ENCODE results near the gene TMPRSS4.

DNA sequence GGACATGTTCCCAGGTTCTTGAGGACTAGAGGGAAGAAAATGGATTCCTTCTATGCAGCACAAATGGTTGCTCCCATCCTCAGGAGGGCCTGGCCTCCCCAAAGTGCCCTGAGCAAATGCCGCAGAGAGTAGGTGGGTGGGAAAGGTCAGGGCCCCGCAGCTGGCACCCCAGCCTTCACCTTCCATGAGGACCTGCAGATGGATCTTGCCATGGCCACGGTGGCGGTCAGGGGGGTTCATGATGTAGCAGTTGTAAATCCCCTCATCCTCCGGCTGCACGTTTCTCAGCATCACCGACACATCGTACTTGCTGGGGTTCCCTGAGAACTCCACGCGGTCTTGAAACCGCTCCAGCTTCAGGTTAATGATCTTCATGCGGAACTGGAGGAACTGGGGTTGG lies 91.0 kb downstream of the TMPRSS4 start:
- TF ChIP-seq POLR2A (IDR thresholded peaks at IDR 0.05): no peak
- no peak for TF ChIP-seq CTCF (IDR thresholded peaks at IDR 0.05)

Data from body of pancreas (tissue), 4 donors.